T-helper 22 cell (primary cell): Measurements from ENCODE around the gene CCNY.
"Not testable (repeated sequence)": the region's sequence is repeated elsewhere in the genome, so short reads cannot be mapped to it uniquely, and the experiment has no call there.

ENCODE experiments used
- DNase-seq: peaks from one replicate; pipeline ENCODE4 v3.0.0-alpha.2; 2020; ENCODE audit warnings: low read depth

Gene CCNY

GRCh38 chr10:35520996-35521395 is 184.7 kb downstream of the CCNY start:
- no peak for DNase-seq

- DNase-seq = no peak
These were observed 187.4 kb downstream of the CCNY start for GRCh38 chr10:35523670-35524225.

- no peak for DNase-seq
These were observed 190.4 kb downstream of the CCNY start for GRCh38 chr10:35526746-35527145.

- DNase-seq = no peak
These were observed 195.8 kb downstream of the CCNY start for GRCh38 chr10:35532141-35532540.

- DNase-seq = no peak
These were observed 197.3 kb downstream of the CCNY start for GRCh38 chr10:35533565-35533964.

GRCh38 chr10:35535136-35535535 is 198.8 kb downstream of the CCNY start:
- DNase-seq = no peak

- no peak for DNase-seq
These were observed 200.5 kb downstream of the CCNY start for GRCh38 chr10:35536789-35537188.

- DNase-seq = not testable (repeated sequence)
These were observed 201.6 kb downstream of the CCNY start for GRCh38 chr10:35537925-35538324.

GRCh38 chr10:35540296-35541164 is 204.2 kb downstream of the CCNY start:
- no peak for DNase-seq

GRCh38 chr10:35541720-35542119 is 205.4 kb downstream of the CCNY start:
- DNase-seq = no peak

- no peak for DNase-seq
These were observed 206.0 kb downstream of the CCNY start for GRCh38 chr10:35542303-35542702.

- no peak for DNase-seq
These were observed 208.9 kb downstream of the CCNY start for GRCh38 chr10:35545079-35545657.

GRCh38 chr10:35545878-35546590 is 209.7 kb downstream of the CCNY start:
- no peak for DNase-seq

GRCh38 chr10:35546824-35547225 is 210.5 kb downstream of the CCNY start:
- DNase-seq = no peak

- no peak for DNase-seq
These were observed 216.5 kb downstream of the CCNY start for GRCh38 chr10:35552650-35553342.

- DNase-seq = no peak
These were observed 217.7 kb downstream of the CCNY start for GRCh38 chr10:35554036-35554435.

- DNase-seq = no peak
These were observed 218.2 kb downstream of the CCNY start for GRCh38 chr10:35554461-35555056.

- DNase-seq = no peak
These were observed 219.9 kb downstream of the CCNY start for GRCh38 chr10:35555962-35556930.

- DNase-seq = no peak
These were observed 222.0 kb downstream of the CCNY start for GRCh38 chr10:35558276-35558675.

- DNase-seq = no peak
These were observed 223.1 kb downstream of the CCNY start for GRCh38 chr10:35559416-35559815.
